ENCODE data around the gene DNM2. TPM values are rescaled to one million over a fixed set of nuclear protein-coding genes. Genes with fewer than 3 reads are reported as not detected.
A peak's percentile ranks its signal among the peaks of the same experiment; 100 is the strongest.

DNM2 gene
- total and polyA plus RNA-seq, 2 of the 13 experiments (the other 11 are each of a cell fraction or from before 2014, with no cell fraction given) = 41.7 to 59.8 TPM

DNA sequence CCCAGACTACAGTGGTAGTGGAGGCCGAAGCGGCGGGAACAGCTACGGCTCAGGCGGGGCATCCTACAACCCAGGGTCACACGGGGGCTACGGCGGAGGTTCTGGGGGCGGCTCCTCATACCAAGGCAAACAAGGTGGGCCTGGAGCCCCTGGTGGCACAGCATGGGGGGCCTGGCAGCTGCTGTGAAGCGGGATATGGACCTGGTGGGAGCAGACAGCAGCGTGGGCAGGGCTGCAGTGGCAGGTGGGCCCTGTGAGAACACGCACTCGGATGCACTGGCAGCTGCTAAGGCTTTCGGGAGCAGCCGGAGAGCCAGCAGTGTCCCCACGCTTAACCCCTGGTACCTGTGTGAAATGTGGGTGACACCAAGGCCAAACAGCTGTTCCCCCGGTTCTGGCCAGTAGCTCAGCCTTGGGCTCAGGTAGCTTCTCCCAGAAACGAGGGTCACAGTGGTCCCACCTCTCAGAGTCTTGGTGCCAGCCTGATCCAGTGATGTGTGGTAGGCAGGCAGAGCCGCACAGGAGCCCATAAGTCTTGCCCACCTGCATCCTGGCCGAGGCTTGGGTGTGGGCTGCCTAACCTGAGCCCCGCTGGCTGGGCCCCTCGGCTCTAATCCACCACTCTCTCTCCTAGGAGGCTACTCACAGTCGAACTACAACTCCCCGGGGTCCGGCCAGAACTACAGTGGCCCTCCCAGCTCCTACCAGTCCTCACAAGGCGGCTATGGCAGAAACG is 29.2 kb upstream of the DNM2 start:
- Histone ChIP-seq H3K4me1 (ENCODE audit: insufficient read depth, low read length) (no peaks in the 10 kb centered on the region), H3K9me3 (ENCODE audit: low read length) (no peaks in the 10 kb centered on the region), H2AFZ (ENCODE audit: low read length) (no peak overlapping the region), H3K36me3 (replicated peaks in 1 of 2; ENCODE audit: control insufficient read depth in 1 of 2, insufficient read depth in 2 of 2, low read length in 2 of 2) (peaks cover 40 to 83% of the 10 kb centered on the region in 2 experiments), H3K79me2 (ENCODE audit: insufficient read depth, low read length) (no peaks in the 10 kb centered on the region), H3K27me3 (ENCODE audit: control insufficient read depth in 1 of 2, insufficient read depth in 2 of 2, low read length in 2 of 2) (no peaks in the 10 kb centered on the region), H3K4me2 (ENCODE audit: low read depth, low read length) (no peak overlapping the region), H3K9ac (ENCODE audit: insufficient read depth, low read depth, low read length) (no peak overlapping the region), H4K20me1 (ENCODE audit: insufficient read depth, low read length) (peaks cover 16% of the 10 kb centered on the region; the same call in 1 of the 2 replicates), H3K4me3 (replicated peaks in 1 of 3; ENCODE audit: insufficient read depth in 1 of 3, low read depth in 2 of 3, low read length in 3 of 3) (no peak overlapping the region), H3K27ac (ENCODE audit: extremely low read length, insufficient read depth, low read length) (no peak overlapping the region)
- intact Hi-C loops (cut with micrococcal nuclease; ENCODE audit: unreplicated experiment) (no loop called here), in situ Hi-C loops (cut with HindIII; ENCODE audit: extremely low pct_ligation_motif_present, low pct_unique_long_range_greater_than_20kb) (no loop called here)
- DNase-seq (ENCODE audit: low spot score) (no peak), FAIRE-seq (no peak), ATAC-seq (no peak)
- no TSS peak for BruUV-seq (replicated peaks)
- CTCF ChIA-PET (ENCODE audit: low intra/inter-chr PET ratio, low total read pairs) = no interaction called here
- POLR2A ChIA-PET = interaction anchor here (1.4 kb wide), 1 partner anchor 13 kb away, joined by 3 read pairs; no protein-coding TSS in a partner anchor
- 96% methylated on average over 13 of the region's 27 CpGs for WGBS (ENCODE audit: low lambda C conversion rate)
- TF ChIP-seq RBM22 (optimal IDR thresholded peaks at IDR 0.05; ENCODE audit: low read length) = peak; percentile 38
- peak; percentile 77 for TF ChIP-seq AGO2 (optimal IDR thresholded peaks at IDR 0.05; ENCODE audit: low read depth, low read length)
- TF ChIP-seq, protein P1, sequence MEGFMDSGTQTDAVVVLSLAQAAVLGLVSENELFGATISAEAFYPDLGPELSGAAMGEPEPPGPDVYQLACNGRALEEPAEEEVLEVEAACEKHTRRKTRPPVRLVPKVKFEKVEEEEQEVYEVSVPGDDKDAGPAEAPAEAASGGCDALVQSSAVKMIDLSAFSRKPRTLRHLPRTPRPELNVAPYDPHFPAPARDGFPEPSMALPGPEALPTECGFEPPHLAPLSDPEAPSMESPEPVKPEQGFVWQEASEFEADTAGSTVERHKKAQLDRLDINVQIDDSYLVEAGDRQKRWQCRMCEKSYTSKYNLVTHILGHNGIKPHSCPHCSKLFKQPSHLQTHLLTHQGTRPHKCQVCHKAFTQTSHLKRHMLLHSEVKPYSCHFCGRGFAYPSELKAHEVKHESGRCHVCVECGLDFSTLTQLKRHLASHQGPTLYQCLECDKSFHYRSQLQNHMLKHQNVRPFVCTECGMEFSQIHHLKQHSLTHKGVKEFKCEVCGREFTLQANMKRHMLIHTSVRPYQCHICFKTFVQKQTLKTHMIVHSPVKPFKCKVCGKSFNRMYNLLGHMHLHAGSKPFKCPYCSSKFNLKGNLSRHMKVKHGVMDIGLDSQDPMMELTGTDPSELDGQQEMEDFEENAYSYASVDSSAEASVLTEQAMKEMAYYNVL (CRISPR knock-in tag; IDR thresholded peaks at IDR 0.05; ENCODE audit: borderline replicate concordance) = no peak
- TF ChIP-seq, protein P2, sequence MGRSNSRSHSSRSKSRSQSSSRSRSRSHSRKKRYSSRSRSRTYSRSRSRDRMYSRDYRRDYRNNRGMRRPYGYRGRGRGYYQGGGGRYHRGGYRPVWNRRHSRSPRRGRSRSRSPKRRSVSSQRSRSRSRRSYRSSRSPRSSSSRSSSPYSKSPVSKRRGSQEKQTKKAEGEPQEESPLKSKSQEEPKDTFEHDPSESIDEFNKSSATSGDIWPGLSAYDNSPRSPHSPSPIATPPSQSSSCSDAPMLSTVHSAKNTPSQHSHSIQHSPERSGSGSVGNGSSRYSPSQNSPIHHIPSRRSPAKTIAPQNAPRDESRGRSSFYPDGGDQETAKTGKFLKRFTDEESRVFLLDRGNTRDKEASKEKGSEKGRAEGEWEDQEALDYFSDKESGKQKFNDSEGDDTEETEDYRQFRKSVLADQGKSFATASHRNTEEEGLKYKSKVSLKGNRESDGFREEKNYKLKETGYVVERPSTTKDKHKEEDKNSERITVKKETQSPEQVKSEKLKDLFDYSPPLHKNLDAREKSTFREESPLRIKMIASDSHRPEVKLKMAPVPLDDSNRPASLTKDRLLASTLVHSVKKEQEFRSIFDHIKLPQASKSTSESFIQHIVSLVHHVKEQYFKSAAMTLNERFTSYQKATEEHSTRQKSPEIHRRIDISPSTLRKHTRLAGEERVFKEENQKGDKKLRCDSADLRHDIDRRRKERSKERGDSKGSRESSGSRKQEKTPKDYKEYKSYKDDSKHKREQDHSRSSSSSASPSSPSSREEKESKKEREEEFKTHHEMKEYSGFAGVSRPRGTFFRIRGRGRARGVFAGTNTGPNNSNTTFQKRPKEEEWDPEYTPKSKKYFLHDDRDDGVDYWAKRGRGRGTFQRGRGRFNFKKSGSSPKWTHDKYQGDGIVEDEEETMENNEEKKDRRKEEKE (IDR thresholded peaks at IDR 0.05) = no peak

All from HepG2 (cell line).